Subcutaneous abdominal adipose tissue (tissue), 5 donors: ENCODE results near the gene NXPE3.
"Not testable (repeated sequence)": the region's sequence is repeated elsewhere in the genome, so short reads cannot be mapped to it uniquely, and the experiment has no call there.

Source experiments
- H3K27ac ChIP-seq: one replicate; pipeline ENCODE4 v1.7.0; 2013; ENCODE audit warnings: low read depth, mild to moderate bottlenecking, inconsistent platforms, low read length, moderate library complexity
- H3K27me3 ChIP-seq, 5 donors: one replicate each; pipeline ENCODE4 v1.7.0; 2013; ENCODE audit warnings: low read length in 5 of 5, inconsistent platforms in 1 of 5; ENCODE audit not compliant: control insufficient read depth in 5 of 5, insufficient read depth in 4 of 5
- H3K36me3 ChIP-seq, 5 donors: one replicate each; pipeline ENCODE4 v1.7.0; 2013; ENCODE audit warnings: low read length in 5 of 5; ENCODE audit not compliant: control insufficient read depth in 5 of 5, insufficient read depth in 5 of 5
- H3K4me1 ChIP-seq, 5 donors: one replicate each; pipeline ENCODE4 v1.7.0; 2013; ENCODE audit warnings: low read length in 5 of 5, mild to moderate bottlenecking in 3 of 5, moderate library complexity in 1 of 5; ENCODE audit not compliant: control insufficient read depth in 5 of 5, insufficient read depth in 5 of 5
- H3K4me3 ChIP-seq, 5 donors: one replicate each; pipeline ENCODE4 v1.7.0; 2013; ENCODE audit warnings: low read length in 5 of 5, low read depth in 1 of 5
- H3K9ac ChIP-seq, 5 donors: one replicate each; pipeline ENCODE4 v1.7.0; 2013; ENCODE audit warnings: low read length in 5 of 5, mild to moderate bottlenecking in 4 of 5, moderate library complexity in 3 of 5
- H3K9me3 ChIP-seq, 5 donors: one replicate each; pipeline ENCODE4 v1.7.0; 2013; ENCODE audit warnings: low read length in 5 of 5; ENCODE audit not compliant: control insufficient read depth in 5 of 5
- donor health status: healthy.
- donor health status: healthy.
- donor health status: healthy.
- donor health status: healthy.
- donor health status: healthy.

The NXPE3 gene

GRCh38 chr3:101762041-101762646 is 16.9 kb upstream of the NXPE3 start:
- Histone ChIP-seq H3K27ac (no peak overlapping the region), H3K9ac (no peak overlapping the region), H3K9me3 (no peaks in the 10 kb centered on the region), H3K27me3 (no peaks in the 10 kb centered on the region), H3K4me3 (no peak overlapping the region), H3K36me3 (peaks cover 15 to 33% (median 26%) of the 10 kb centered on the region in 5 donors), H3K4me1 (peaks cover 0 to 2% (median 0%) of the 10 kb centered on the region in 5 donors)

- peaks cover 2 to 21% (median 16%) of the 10 kb centered on the region in 5 donors for H3K4me1 ChIP-seq
- H3K4me3 ChIP-seq, H3K36me3 ChIP-seq, H3K27ac ChIP-seq, H3K9me3 ChIP-seq, H3K9ac ChIP-seq, H3K27me3 ChIP-seq: not testable (repeated sequence)
These were observed 1.2 kb upstream of the NXPE3 start for GRCh38 chr3:101777745-101778281.

- H3K27ac ChIP-seq: no peak overlapping the region
- H3K36me3 ChIP-seq: peaks cover 0 to 7% (median 3%) of the 10 kb centered on the region in 5 donors
- H3K9ac ChIP-seq: peak overlapping the region in 4 of 5 donors; percentile 59 to 79 (median 66)
- H3K4me1 ChIP-seq: peaks cover 2 to 21% (median 16%) of the 10 kb centered on the region in 5 donors
- no peaks in the 10 kb centered on the region for H3K9me3 ChIP-seq
- H3K4me3 ChIP-seq: peak overlapping the region; percentile 56 to 93 (median 84)
- no peaks in the 10 kb centered on the region for H3K27me3 ChIP-seq
These were observed 495 bp upstream of the NXPE3 start for GRCh38 chr3:101778385-101779046.

- Histone ChIP-seq H3K9me3 (no peaks in the 10 kb centered on the region), H3K27ac (peak overlapping the region; percentile 16), H3K9ac (peak overlapping the region in 3 of 5 donors; percentile 26 to 67 (median 62))
These were observed 891 bp downstream of the NXPE3 start for GRCh38 chr3:101779822-101780381.

GRCh38 chr3:101780661-101781060 is 1.6 kb downstream of the NXPE3 start:
- H3K4me3 ChIP-seq: no peak overlapping the region

More at GRCh38 chr3:101779822-101780381, 891 bp downstream of the NXPE3 start:
- Histone ChIP-seq H3K27me3 (no peaks in the 10 kb centered on the region), H3K4me1 (peaks cover 2 to 27% (median 16%) of the 10 kb centered on the region in 5 donors), H3K36me3 (peaks cover 0 to 15% (median 7%) of the 10 kb centered on the region in 5 donors), H3K4me3 (peak overlapping the region; percentile 61 to 93 (median 84))

GRCh38 chr3:101781166-101781565 is 2.2 kb downstream of the NXPE3 start:
- Histone ChIP-seq H3K36me3 (peaks cover 6 to 18% (median 12%) of the 10 kb centered on the region in 5 donors), H3K9me3 (no peaks in the 10 kb centered on the region), H3K9ac (no peak overlapping the region), H3K27ac (no peak overlapping the region), H3K4me1 (peaks cover 2 to 37% (median 16%) of the 10 kb centered on the region in 5 donors), H3K4me3 (no peak overlapping the region), H3K27me3 (no peaks in the 10 kb centered on the region)

More at GRCh38 chr3:101780661-101781060, 1.6 kb downstream of the NXPE3 start:
- H3K9ac ChIP-seq: no peak overlapping the region
- H3K9me3 ChIP-seq: no peaks in the 10 kb centered on the region
- peaks cover 2 to 34% (median 16%) of the 10 kb centered on the region in 5 donors for H3K4me1 ChIP-seq
- H3K27ac ChIP-seq: no peak overlapping the region
- H3K36me3 ChIP-seq: peaks cover 1 to 18% (median 9%) of the 10 kb centered on the region in 5 donors
- no peaks in the 10 kb centered on the region for H3K27me3 ChIP-seq

- Histone ChIP-seq H3K36me3 (peaks cover 11 to 25% (median 15%) of the 10 kb centered on the region in 5 donors), H3K9me3 (no peaks in the 10 kb centered on the region), H3K27me3 (no peaks in the 10 kb centered on the region), H3K9ac (peak overlapping the region in 1 of 5 donors; percentile 60), H3K4me3 (peak overlapping the region in 4 of 5 donors; percentile 14 to 43 (median 39)), H3K27ac (peak overlapping the region; percentile 43), H3K4me1 (peaks cover 0 to 25% (median 4%) of the 10 kb centered on the region in 5 donors)
These were observed 6.0 kb downstream of the NXPE3 start for GRCh38 chr3:101784855-101785613.

GRCh38 chr3:101791778-101792177 is 12.8 kb downstream of the NXPE3 start:
- no peak overlapping the region for H3K4me3 ChIP-seq
- peaks cover 0 to 6% (median 3%) of the 10 kb centered on the region in 5 donors for H3K9me3 ChIP-seq
- no peak overlapping the region for H3K27ac ChIP-seq
- H3K36me3 ChIP-seq: peaks cover 3 to 18% (median 12%) of the 10 kb centered on the region in 5 donors
- H3K27me3 ChIP-seq: no peaks in the 10 kb centered on the region
- no peak overlapping the region for H3K9ac ChIP-seq
- peaks cover 0 to 2% (median 0%) of the 10 kb centered on the region in 5 donors for H3K4me1 ChIP-seq

GRCh38 chr3:101796077-101796680 is 17.2 kb downstream of the NXPE3 start:
- Histone ChIP-seq H3K9me3 (peaks cover 0 to 6% (median 3%) of the 10 kb centered on the region in 5 donors), H3K4me1 (peaks cover 0 to 2% (median 0%) of the 10 kb centered on the region in 5 donors), H3K27me3 (no peaks in the 10 kb centered on the region), H3K9ac (no peak overlapping the region), H3K36me3 (peaks cover 1 to 13% (median 11%) of the 10 kb centered on the region in 5 donors), H3K4me3 (no peak overlapping the region), H3K27ac (no peak overlapping the region)
